H7 (cell line): ENCODE data around the gene BUD23. TPM values are rescaled to one million over a fixed set of nuclear protein-coding genes. Genes with fewer than 3 reads are reported as not detected.

Source experiments
- DNase-seq: peaks from one replicate; pipeline ENCODE4 v3.0.0; 2012
- H3K27me3 ChIP-seq: 2 replicates; pipeline ENCODE4 v1.6.0; 2011; ENCODE audit warnings: mild to moderate bottlenecking, low read length; ENCODE audit not compliant: control insufficient read depth, insufficient read depth
- H3K36me3 ChIP-seq: replicated peaks from 2 replicates; pipeline ENCODE4 v1.5.1; 2011; ENCODE audit warnings: low read length; ENCODE audit not compliant: control insufficient read depth, insufficient read depth
- H3K4me3 ChIP-seq: 2 replicates; pipeline ENCODE4 v1.5.1; 2011; ENCODE audit warnings: low read depth, mild to moderate bottlenecking, control low read depth, low read length, moderate library complexity; ENCODE audit not compliant: insufficient read depth
- total RNA-seq: library from RNA; depleted of rRNA; stranded (reverse); fragments of >200 nt; shearing (Covaris generic); gene quantifications from 2 replicates; pipeline ENCODE4 v1.2.3, GENCODE V29; 2014

Gene BUD23
- total RNA-seq, 1 experiment from 2014 or later, result 48.0 TPM

- Histone ChIP-seq H3K4me3 (no peak overlapping the region), H3K27me3 (no peaks in the 10 kb centered on the region), H3K36me3 (no peaks in the 10 kb centered on the region)
- DNase-seq, result no peak
Measured at GRCh38 chr7:73730485-73730884, 47.1 kb downstream of the BUD23 start.

GRCh38 chr7:73732397-73732796, 49.0 kb downstream of the BUD23 start:
- peaks cover 8% of the 10 kb centered on the region for H3K36me3 ChIP-seq
- H3K4me3 ChIP-seq, result no peak overlapping the region
- H3K27me3 ChIP-seq, result no peaks in the 10 kb centered on the region
- no peak for DNase-seq

GRCh38 chr7:73734619-73735527, 51.5 kb downstream of the BUD23 start:
- DNase-seq, result peak; percentile 94
- Histone ChIP-seq H3K36me3 (peaks cover 8% of the 10 kb centered on the region), H3K4me3 (no peak overlapping the region), H3K27me3 (peaks cover 3% of the 10 kb centered on the region; the same call in 1 of the 2 replicates)

GRCh38 chr7:73735528-73735905, 52.1 kb downstream of the BUD23 start:
- Histone ChIP-seq H3K27me3 (peaks cover 6% of the 10 kb centered on the region), H3K36me3 (peaks cover 8% of the 10 kb centered on the region), H3K4me3 (no peak overlapping the region)
- no peak for DNase-seq

GRCh38 chr7:73736885-73737284, 53.5 kb downstream of the BUD23 start:
- H3K36me3 ChIP-seq, result peaks cover 8% of the 10 kb centered on the region
- DNase-seq, result no peak
- H3K27me3 ChIP-seq, result peaks cover 6% of the 10 kb centered on the region
- no peak overlapping the region for H3K4me3 ChIP-seq

GRCh38 chr7:73737491-73738219, 54.3 kb downstream of the BUD23 start:
- Histone ChIP-seq H3K36me3 (peaks cover 8% of the 10 kb centered on the region), H3K4me3 (peak overlapping the region; percentile 92; the same call in 1 of the 2 replicates), H3K27me3 (peaks cover 8% of the 10 kb centered on the region)
- no peak for DNase-seq

GRCh38 chr7:73738220-73738611, 54.8 kb downstream of the BUD23 start:
- peak overlapping the region; percentile 92 for H3K4me3 ChIP-seq
- H3K36me3 ChIP-seq, result peaks cover 8% of the 10 kb centered on the region
- DNase-seq, result peak; percentile 97
- peaks cover 8% of the 10 kb centered on the region for H3K27me3 ChIP-seq

- peaks cover 10% of the 10 kb centered on the region for H3K27me3 ChIP-seq
- DNase-seq, result peak; percentile 99
- peaks cover 8% of the 10 kb centered on the region for H3K36me3 ChIP-seq
- peak within 1 kb of the TSS; percentile 92 for H3K4me3 ChIP-seq
Measured at GRCh38 chr7:73738612-73739386, 55.4 kb downstream of the BUD23 start, which contains the start of gene ABHD11. TSS of gene ABHD11 (minus strand) at chr7:73738802. CDS start at chr7:73738770, 32 bp downstream.

- Histone ChIP-seq H3K36me3 (peaks cover 8% of the 10 kb centered on the region), H3K4me3 (peak overlapping the region; percentile 79), H3K27me3 (peaks cover 10% of the 10 kb centered on the region)
- no peak for DNase-seq
Measured at GRCh38 chr7:73739387-73739767, 56.0 kb downstream of the BUD23 start.

GRCh38 chr7:73740212-73740611, 56.8 kb downstream of the BUD23 start:
- Histone ChIP-seq H3K4me3 (no peak overlapping the region), H3K36me3 (peaks cover 8% of the 10 kb centered on the region), H3K27me3 (peaks cover 10% of the 10 kb centered on the region)
- no peak for DNase-seq

GRCh38 chr7:73740771-73741170, 57.4 kb downstream of the BUD23 start:
- H3K4me3 ChIP-seq, result no peak overlapping the region
- peaks cover 8% of the 10 kb centered on the region for H3K36me3 ChIP-seq
- peak; percentile 48 for DNase-seq

GRCh38 chr7:73741600-73741999, 58.2 kb downstream of the BUD23 start:
- Histone ChIP-seq H3K36me3 (peaks cover 7% of the 10 kb centered on the region), H3K4me3 (no peak overlapping the region), H3K27me3 (peaks cover 10% of the 10 kb centered on the region)
- DNase-seq, result peak; percentile 67

More at GRCh38 chr7:73740771-73741170, 57.4 kb downstream of the BUD23 start:
- H3K27me3 ChIP-seq, result peaks cover 10% of the 10 kb centered on the region

GRCh38 chr7:73742338-73742752, 58.9 kb downstream of the BUD23 start:
- DNase-seq, result peak; percentile 80
- H3K27me3 ChIP-seq, result peaks cover 10% of the 10 kb centered on the region
- H3K36me3 ChIP-seq, result no peaks in the 10 kb centered on the region; the same call in 1 of the 2 replicates
- no peak overlapping the region for H3K4me3 ChIP-seq
